ENCODE results near the gene PRCD. TPM values are rescaled to one million over a fixed set of nuclear protein-coding genes. Genes with fewer than 3 reads are reported as not detected.

PRCD gene
- total RNA-seq, 2 donors from 2014 or later, result 0.29 to 1.2 TPM

GRCh38 chr17:76543482-76543825 is 3.6 kb downstream of the PRCD start:
- intact Hi-C loops (cut with DNase I), result no loop called here
- no peak overlapping the region for H3K4me3 ChIP-seq
- no peaks in the 10 kb centered on the region for H3K36me3 ChIP-seq
- no peak for DNase-seq
- H3K4me1 ChIP-seq, result no peaks in the 10 kb centered on the region
- no peak overlapping the region for H3K27ac ChIP-seq
- H3K27me3 ChIP-seq, result peaks cover 8% of the 10 kb centered on the region
- H3K9me3 ChIP-seq, result no peaks in the 10 kb centered on the region
- TF ChIP-seq CTCF (IDR thresholded peaks at IDR 0.05), result no peak
- H3K9ac ChIP-seq (ENCODE audit: low read depth in 2 of 2, low read length in 2 of 2), result no peak overlapping the region

- H3K4me1 ChIP-seq, result no peaks in the 10 kb centered on the region
- no peaks in the 10 kb centered on the region for H3K9me3 ChIP-seq
- no peaks in the 10 kb centered on the region for H3K36me3 ChIP-seq
- H3K27ac ChIP-seq, result no peak overlapping the region
- H3K9ac ChIP-seq (ENCODE audit: low read depth in 2 of 2, low read length in 2 of 2), result no peak overlapping the region
- intact Hi-C loops (cut with DNase I), result no loop called here
- H3K27me3 ChIP-seq, result peaks cover 2% of the 10 kb centered on the region
- no peak for DNase-seq
- TF ChIP-seq CTCF (IDR thresholded peaks at IDR 0.05), result no peak
- H3K4me3 ChIP-seq, result no peak overlapping the region
Observed at GRCh38 chr17:76543826-76544545, 4.1 kb downstream of the PRCD start.

GRCh38 chr17:76544546-76545365 is 4.9 kb downstream of the PRCD start:
- H3K27me3 ChIP-seq, result no peaks in the 10 kb centered on the region
- no peak overlapping the region for H3K9ac ChIP-seq (ENCODE audit: low read depth in 2 of 2, low read length in 2 of 2)
- intact Hi-C loops (cut with DNase I), result no loop called here
- H3K4me3 ChIP-seq, result no peak overlapping the region
- H3K4me1 ChIP-seq, result no peaks in the 10 kb centered on the region
- no peaks in the 10 kb centered on the region for H3K9me3 ChIP-seq
- H3K36me3 ChIP-seq, result no peaks in the 10 kb centered on the region
- no peak for TF ChIP-seq CTCF (IDR thresholded peaks at IDR 0.05)
- no peak overlapping the region for H3K27ac ChIP-seq
- DNase-seq, result no peak

GRCh38 chr17:76545918-76546555 is 6.2 kb downstream of the PRCD start:
- Histone ChIP-seq H3K4me1 (no peaks in the 10 kb centered on the region), H3K27ac (no peak overlapping the region)

More at GRCh38 chr17:76545918-76546555, 6.2 kb downstream of the PRCD start:
- no peak for DNase-seq
- no peaks in the 10 kb centered on the region for H3K9me3 ChIP-seq
- intact Hi-C loops (cut with DNase I), result no loop called here
- H3K36me3 ChIP-seq, result no peaks in the 10 kb centered on the region
- TF ChIP-seq CTCF (IDR thresholded peaks at IDR 0.05), result no peak
- no peak overlapping the region for H3K4me3 ChIP-seq
- no peak overlapping the region for H3K9ac ChIP-seq (ENCODE audit: low read depth in 2 of 2, low read length in 2 of 2)
- no peaks in the 10 kb centered on the region for H3K27me3 ChIP-seq

Measured in colonic mucosa (tissue), 4 donors.